Muscle layer of colon (tissue), 2 donors: ENCODE results near the gene LPCAT1.

Experiments used
- H3K27ac ChIP-seq: one replicate; pipeline ENCODE4 v1.7.0; 2013; ENCODE audit warnings: low read depth, mild to moderate bottlenecking, low read length, moderate library complexity
- H3K27me3 ChIP-seq, 2 donors: one replicate each; pipeline ENCODE4 v1.7.0; 2013; ENCODE audit warnings: low read length in 2 of 2, mild to moderate bottlenecking in 2 of 2; ENCODE audit not compliant: insufficient read depth in 2 of 2, control insufficient read depth in 1 of 2
- H3K36me3 ChIP-seq: one replicate; pipeline ENCODE4 v1.7.0; 2013; ENCODE audit warnings: mild to moderate bottlenecking, low read length; ENCODE audit not compliant: insufficient read depth
- H3K4me1 ChIP-seq: one replicate; pipeline ENCODE4 v1.7.0; 2013; ENCODE audit warnings: mild to moderate bottlenecking, low read length; ENCODE audit not compliant: insufficient read depth
- H3K4me3 ChIP-seq, 2 donors: one replicate each; pipeline ENCODE4 v1.7.0; 2013; ENCODE audit warnings: low read length in 2 of 2, low read depth in 1 of 2, mild to moderate bottlenecking in 1 of 2, moderate library complexity in 1 of 2
- H3K9ac ChIP-seq: one replicate; pipeline ENCODE4 v1.7.0; 2013; ENCODE audit warnings: low read length
- H3K9me3 ChIP-seq: one replicate; pipeline ENCODE4 v1.7.0; 2013; ENCODE audit warnings: mild to moderate bottlenecking, low read length
- donor health status: abdominal sarcoma.
- donor health status: Adenocarcinoma of cecum.

LPCAT1 gene

DNA sequence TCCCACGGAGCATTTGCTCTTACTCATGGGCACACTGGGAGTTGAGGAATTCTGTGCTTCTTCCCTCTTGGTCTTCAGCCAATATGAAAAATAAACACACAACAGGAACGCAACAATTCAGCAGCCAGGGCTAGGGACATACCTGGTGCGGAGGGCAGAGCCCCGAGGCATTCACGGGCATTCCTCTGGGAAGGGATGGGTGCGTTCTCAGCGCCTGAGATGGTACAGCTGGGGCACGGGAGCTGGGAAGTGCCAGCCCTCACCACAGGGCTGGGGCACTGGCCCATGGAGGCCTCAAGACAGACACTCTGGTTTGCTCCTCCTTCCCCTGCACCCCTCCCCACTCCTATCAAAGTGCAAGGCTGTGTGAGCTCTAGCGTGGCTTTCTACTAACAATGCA is 80.6 kb downstream of the LPCAT1 start:
- peaks cover 18 to 57% of the 10 kb centered on the region in 2 donors for H3K27me3 ChIP-seq

DNA sequence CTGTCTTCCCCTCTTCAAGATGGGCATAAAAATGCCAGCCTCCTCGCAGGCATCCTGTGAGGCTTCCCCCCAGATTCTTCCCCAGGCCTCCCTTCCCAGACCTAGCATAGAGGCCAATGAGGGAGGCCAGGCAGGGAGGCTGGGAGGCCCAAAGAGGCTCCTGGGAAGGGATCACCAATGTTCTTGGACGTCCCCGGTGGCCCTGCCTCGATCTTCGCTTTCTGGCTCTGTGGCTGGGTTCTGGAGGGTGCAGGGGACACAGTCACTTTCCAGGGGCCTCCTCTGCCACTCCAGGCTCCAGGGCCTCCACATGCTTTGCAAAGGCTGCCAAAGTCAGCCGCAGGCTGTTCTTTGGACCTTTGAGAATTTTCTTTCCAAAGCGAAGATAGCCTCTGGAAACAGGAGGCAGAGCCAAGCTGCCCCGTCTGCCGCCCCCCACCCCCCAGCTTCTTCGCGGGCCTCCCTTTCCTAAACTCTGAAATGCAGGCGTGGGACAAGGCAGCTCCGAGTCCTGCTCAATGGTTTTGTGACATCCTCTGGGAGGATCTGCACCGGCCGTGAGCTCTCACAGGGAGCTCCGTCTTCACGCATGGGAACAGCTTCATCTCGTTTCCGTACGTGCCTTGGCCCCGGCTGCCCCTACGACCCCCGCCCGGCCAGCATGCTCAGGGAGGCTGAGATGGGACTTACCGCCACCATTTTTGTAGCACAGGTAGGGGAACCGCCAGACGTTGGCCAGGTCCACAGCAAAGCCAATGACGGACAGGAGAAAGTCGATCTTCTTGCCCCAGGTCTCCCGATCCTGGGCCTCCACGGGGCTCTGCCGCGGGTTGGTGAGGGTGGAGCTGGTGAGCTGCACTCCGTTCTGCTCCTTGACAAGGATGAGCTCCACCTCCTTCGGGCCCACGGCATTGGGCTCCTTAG is 81.3 kb downstream of the LPCAT1 start:
- no peak overlapping the region for H3K9ac ChIP-seq
- no peak overlapping the region for H3K27ac ChIP-seq
- H3K9me3 ChIP-seq, result no peaks in the 10 kb centered on the region
- no peaks in the 10 kb centered on the region for H3K36me3 ChIP-seq
- peaks cover 18 to 50% of the 10 kb centered on the region in 2 donors for H3K27me3 ChIP-seq
- no peak overlapping the region for H3K4me3 ChIP-seq
- H3K4me1 ChIP-seq, result no peaks in the 10 kb centered on the region

More for the DNA sequence above, 80.6 kb downstream of the LPCAT1 start:
- H3K4me1 ChIP-seq, result no peaks in the 10 kb centered on the region
- no peaks in the 10 kb centered on the region for H3K9me3 ChIP-seq
- H3K4me3 ChIP-seq, result no peak overlapping the region
- no peaks in the 10 kb centered on the region for H3K36me3 ChIP-seq
- H3K9ac ChIP-seq, result no peak overlapping the region
- H3K27ac ChIP-seq, result no peak overlapping the region

DNA sequence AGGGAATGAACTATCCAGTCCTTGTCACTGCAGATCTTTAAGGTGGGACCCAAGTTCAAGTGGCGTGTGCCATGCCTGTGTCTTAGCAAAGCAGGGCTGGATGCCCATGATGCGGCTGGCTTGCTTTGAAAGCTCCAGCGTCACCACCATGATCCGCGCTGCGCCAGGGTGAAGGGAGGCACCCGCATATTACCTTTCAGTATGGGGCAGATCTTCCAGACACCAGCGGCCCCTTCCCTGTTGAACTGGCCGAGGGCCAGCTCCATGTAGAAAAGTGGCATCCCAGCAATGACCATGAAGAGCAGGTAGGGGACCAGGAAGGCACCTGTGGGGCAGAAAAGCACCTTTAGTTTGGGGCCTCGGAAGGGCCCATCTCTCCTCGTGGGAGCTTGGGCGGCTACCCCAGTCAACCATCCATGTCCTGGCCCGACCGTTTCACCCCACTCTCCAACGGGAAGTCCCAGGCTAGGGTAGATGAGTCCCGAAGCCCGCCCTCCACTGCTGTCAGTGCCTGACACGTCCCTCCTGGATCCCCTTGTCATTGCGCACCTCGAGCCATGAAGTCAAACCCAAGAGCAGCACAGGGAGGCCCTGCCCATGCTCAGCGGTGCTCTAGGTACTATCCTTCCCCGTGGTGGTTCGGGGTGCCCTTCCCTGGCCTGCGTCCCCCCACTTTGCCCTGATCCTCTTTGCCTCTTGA is 82.4 kb downstream of the LPCAT1 start:
- H3K36me3 ChIP-seq, result no peaks in the 10 kb centered on the region
- no peak overlapping the region for H3K27ac ChIP-seq
- no peaks in the 10 kb centered on the region for H3K9me3 ChIP-seq
- no peak overlapping the region for H3K4me3 ChIP-seq
- peaks cover 18 to 50% of the 10 kb centered on the region in 2 donors for H3K27me3 ChIP-seq
- H3K9ac ChIP-seq, result no peak overlapping the region
- no peaks in the 10 kb centered on the region for H3K4me1 ChIP-seq

DNA sequence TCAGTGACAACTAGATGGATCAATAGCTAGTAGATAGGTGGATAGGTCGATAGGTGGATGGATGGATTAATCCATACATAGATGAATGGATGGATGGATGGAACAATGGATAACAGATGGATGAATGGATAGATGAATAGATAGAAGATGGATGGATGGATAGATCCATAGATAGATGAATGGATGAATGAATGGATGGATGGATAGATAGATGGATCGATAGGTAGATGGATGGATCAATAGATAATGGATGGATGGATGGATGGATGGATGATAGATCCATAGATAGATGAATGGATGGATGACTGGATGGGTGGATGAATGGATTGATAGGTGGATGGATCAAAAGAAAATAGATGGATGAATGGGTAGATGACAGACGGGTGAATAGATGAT is 83.7 kb downstream of the LPCAT1 start:
- Histone ChIP-seq H3K36me3 (no peaks in the 10 kb centered on the region), H3K9ac (no peak overlapping the region), H3K4me3 (no peak overlapping the region), H3K4me1 (no peaks in the 10 kb centered on the region), H3K27ac (no peak overlapping the region), H3K27me3 (peaks cover 18 to 42% of the 10 kb centered on the region in 2 donors), H3K9me3 (no peaks in the 10 kb centered on the region)

DNA sequence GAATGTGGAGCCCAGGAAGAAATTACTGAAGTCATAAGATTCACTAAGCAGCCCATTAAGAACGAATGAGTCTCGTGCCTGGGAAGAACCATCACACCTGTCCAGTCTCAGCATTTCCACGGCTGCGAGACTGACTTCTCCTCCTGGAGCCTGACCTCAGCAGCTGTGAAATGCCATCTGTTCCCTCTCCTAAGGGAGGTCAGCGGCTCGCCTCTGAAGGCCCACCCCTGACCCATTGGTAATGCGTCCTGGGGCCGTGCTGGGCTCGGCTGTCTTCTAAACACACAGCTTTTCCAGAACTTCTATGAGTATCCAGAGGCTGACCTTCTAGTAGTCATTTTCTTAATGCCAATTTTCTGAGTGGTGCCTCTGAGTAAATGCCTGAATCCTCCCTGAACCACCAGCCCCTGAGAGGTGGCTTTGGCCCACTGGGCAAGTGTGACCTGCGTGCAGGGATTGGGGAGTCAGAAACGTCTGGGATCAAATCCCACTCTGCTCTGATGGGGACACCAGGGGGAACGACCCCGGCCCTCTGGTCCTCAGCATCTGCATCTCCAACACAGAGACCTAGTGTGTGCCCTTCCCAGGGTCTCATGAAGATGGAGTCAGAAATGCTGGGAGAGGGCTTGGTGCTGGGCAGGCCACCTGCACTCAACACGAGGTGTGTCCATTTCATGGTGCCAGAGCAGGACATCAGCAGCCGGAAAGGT is 84.2 kb downstream of the LPCAT1 start:
- H3K27me3 ChIP-seq, result peaks cover 18 to 36% of the 10 kb centered on the region in 2 donors
- no peak overlapping the region for H3K4me3 ChIP-seq
- H3K9ac ChIP-seq, result no peak overlapping the region
- no peaks in the 10 kb centered on the region for H3K36me3 ChIP-seq
- H3K9me3 ChIP-seq, result no peaks in the 10 kb centered on the region
- no peak overlapping the region for H3K27ac ChIP-seq
- no peaks in the 10 kb centered on the region for H3K4me1 ChIP-seq

DNA sequence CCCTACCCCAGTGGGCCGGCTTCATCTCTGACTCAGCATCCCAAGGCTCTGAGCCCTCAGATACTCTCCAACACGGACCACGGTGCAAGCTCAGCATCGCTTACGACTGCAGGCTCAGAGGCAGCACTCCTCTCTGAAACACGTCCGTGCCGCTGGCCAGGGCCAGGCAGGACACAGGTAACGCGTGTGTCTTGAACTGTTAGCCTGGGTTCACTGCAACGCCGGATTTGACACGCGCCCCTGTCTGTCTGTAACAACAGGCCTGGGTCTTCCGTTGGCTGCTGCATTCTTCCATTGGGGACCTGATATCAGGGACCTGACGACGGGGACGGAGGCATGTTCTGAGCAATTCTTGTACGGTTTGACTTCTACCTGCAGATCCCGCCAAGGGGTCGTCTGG is 84.9 kb downstream of the LPCAT1 start:
- peaks cover 12 to 30% of the 10 kb centered on the region in 2 donors for H3K27me3 ChIP-seq
- H3K27ac ChIP-seq, result no peak overlapping the region
- H3K9ac ChIP-seq, result no peak overlapping the region
- no peaks in the 10 kb centered on the region for H3K36me3 ChIP-seq
- no peaks in the 10 kb centered on the region for H3K4me1 ChIP-seq
- H3K9me3 ChIP-seq, result no peaks in the 10 kb centered on the region
- H3K4me3 ChIP-seq, result no peak overlapping the region

DNA sequence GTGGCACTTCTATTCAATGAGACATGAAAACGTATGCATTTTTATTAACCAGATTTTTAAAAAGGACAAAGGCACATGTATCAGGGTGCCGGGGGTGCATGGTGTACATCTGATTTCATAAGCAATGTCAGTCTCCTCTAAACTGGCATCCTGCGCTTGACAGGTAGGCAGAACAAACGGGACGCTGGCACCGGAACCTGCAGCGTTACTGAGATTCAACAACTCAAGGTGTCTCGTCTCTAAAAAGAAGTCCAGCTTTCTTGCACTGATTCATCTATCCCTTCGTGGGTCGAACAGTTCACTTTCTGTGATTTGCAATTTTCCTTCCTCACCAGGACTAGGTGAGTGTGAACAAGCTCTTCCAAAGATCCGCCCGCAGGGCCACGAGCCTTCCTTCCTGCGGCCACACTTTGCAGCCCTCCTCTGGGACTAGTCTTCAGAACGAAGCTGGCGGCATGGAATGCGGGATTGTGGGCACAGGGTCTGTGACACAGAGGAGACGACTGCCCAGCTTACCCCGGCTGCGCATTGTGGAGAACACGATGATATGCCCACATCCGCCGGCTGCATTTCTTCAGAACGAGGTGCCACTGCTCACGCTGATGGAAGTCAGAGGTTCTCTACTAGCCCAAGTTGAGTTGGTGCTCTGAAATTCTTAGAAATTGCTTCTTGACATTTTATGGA is 85.7 kb downstream of the LPCAT1 start:
- H3K4me3 ChIP-seq, result no peak overlapping the region
- peaks cover 4 to 21% of the 10 kb centered on the region in 2 donors for H3K27me3 ChIP-seq
- no peak overlapping the region for H3K27ac ChIP-seq
- H3K36me3 ChIP-seq, result no peaks in the 10 kb centered on the region
- H3K9ac ChIP-seq, result no peak overlapping the region
- H3K9me3 ChIP-seq, result no peaks in the 10 kb centered on the region
- no peaks in the 10 kb centered on the region for H3K4me1 ChIP-seq

DNA sequence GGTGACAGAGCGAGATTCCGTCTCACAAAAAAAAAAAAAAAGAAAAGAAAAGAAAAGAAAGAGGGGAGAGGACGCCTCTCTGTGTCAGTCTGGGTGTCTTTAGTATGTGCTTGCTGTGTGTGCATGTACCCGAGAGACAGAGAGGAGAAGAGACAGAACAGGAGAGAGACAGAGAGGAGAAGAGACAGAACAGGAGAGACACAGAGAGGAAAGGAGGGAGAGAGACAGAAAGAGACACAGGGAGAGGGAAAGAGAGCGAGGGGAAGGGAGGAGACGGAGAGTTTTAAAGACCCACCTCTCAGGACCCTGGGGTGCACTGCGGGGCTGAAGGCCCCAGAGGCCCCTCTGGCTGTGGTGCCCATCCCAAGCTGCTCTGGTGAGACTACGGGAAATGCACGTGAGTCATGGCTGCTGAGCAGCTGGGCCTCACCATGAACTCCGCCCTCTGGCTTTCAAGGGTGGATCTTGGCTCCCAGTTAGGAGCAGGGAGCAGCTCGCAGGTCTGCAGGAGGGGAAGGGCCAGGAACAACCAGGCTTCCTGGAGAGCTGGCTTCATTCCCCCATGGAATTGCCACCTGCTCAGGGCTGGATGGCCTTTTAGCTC is 86.4 kb downstream of the LPCAT1 start:
- Histone ChIP-seq H3K27ac (no peak overlapping the region), H3K36me3 (no peaks in the 10 kb centered on the region), H3K9ac (no peak overlapping the region), H3K4me3 (no peak overlapping the region), H3K4me1 (no peaks in the 10 kb centered on the region), H3K27me3 (peaks cover 0 to 15% of the 10 kb centered on the region in 2 donors), H3K9me3 (no peaks in the 10 kb centered on the region)

DNA sequence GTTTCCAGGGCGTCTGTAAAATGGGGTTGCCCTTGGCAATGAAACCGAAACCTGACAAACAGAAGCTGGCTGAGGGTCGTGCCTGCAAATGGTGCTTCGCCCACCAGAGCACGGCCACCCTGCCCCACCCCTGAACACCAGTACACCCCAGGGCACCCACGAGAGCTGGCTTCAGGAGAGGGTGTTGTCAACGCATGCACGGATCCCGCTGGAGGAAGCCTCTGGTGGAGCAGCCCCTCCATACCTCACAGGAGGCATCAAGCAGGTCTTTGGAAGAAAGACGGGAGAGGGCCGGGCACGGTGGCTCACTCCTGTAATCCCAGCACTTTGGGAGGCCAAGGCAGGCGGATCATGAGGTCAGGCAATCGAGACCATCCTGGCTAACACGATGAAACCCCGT is 87.1 kb downstream of the LPCAT1 start:
- H3K27ac ChIP-seq, result no peak overlapping the region
- H3K27me3 ChIP-seq, result peaks cover 0 to 8% of the 10 kb centered on the region in 2 donors
- H3K36me3 ChIP-seq, result no peaks in the 10 kb centered on the region
- no peak overlapping the region for H3K9ac ChIP-seq
- H3K4me1 ChIP-seq, result no peaks in the 10 kb centered on the region
- H3K9me3 ChIP-seq, result no peaks in the 10 kb centered on the region
- H3K4me3 ChIP-seq, result no peak overlapping the region

DNA sequence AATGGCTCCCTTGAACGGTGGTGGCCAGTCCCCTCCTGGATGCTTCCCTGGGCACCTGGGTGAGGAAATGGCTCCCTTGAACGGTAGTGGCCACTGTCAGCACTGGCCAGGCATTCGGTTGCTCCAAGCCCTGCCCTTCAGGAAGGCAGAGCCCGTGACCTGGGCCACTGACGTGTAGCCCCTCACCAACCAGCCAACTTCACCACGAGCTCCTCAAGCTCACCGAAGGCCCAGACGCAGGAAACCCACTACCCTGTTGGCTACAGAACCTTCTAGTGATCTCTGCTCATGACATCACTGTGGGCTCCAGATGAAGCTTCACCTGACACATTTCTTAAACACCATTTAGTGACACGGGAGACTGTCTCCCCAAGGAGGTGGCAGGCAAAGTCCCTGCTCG is 87.7 kb downstream of the LPCAT1 start:
- no peak overlapping the region for H3K9ac ChIP-seq
- no peaks in the 10 kb centered on the region for H3K9me3 ChIP-seq
- H3K27ac ChIP-seq, result no peak overlapping the region
- H3K4me1 ChIP-seq, result no peaks in the 10 kb centered on the region
- H3K4me3 ChIP-seq, result no peak overlapping the region
- peaks cover 0 to 2% of the 10 kb centered on the region in 2 donors for H3K27me3 ChIP-seq
- H3K36me3 ChIP-seq, result no peaks in the 10 kb centered on the region
